Measurements from ENCODE around the gene CPB2.

CPB2 gene

GRCh38 chr13:46142776-46143175 lies 37.9 kb upstream of the CPB2 start:
- Mint-ChIP-seq H3K9me3 (peaks cover 3% of the 10 kb centered on the region), H3K4me3 (no peak overlapping the region), H3K27ac (no peak overlapping the region), H3K4me1 (peaks cover 22% of the 10 kb centered on the region), H3K27me3 (ENCODE audit: low read depth) (peaks cover 4% of the 10 kb centered on the region), H3K36me3 (ENCODE audit: low read depth) (no peaks in the 10 kb centered on the region)
- no peak for TF ChIP-seq CTCF (IDR thresholded peaks at IDR 0.05; ENCODE audit: unreplicated experiment in 3 of 3)

- Mint-ChIP-seq H3K4me3 (no peak overlapping the region), H3K4me1 (peaks cover 17% of the 10 kb centered on the region), H3K36me3 (ENCODE audit: low read depth) (no peaks in the 10 kb centered on the region), H3K9me3 (no peaks in the 10 kb centered on the region), H3K27ac (no peak overlapping the region), H3K27me3 (ENCODE audit: low read depth) (no peaks in the 10 kb centered on the region)
- TF ChIP-seq CTCF (IDR thresholded peaks at IDR 0.05; ENCODE audit: unreplicated experiment in 3 of 3) = no peak
These were observed 35.2 kb upstream of the CPB2 start for GRCh38 chr13:46140044-46140443.

- TF ChIP-seq CTCF (IDR thresholded peaks at IDR 0.05; ENCODE audit: unreplicated experiment in 3 of 3) = no peak
- no peaks in the 10 kb centered on the region for H3K27me3 Mint-ChIP-seq (ENCODE audit: low read depth)
- H3K4me3 Mint-ChIP-seq = no peak overlapping the region
- H3K36me3 Mint-ChIP-seq (ENCODE audit: low read depth) = no peaks in the 10 kb centered on the region
- H3K4me1 Mint-ChIP-seq = peaks cover 10% of the 10 kb centered on the region
- no peaks in the 10 kb centered on the region for H3K9me3 Mint-ChIP-seq
- peak overlapping the region; percentile 30 to 74 (median 45) for H3K27ac Mint-ChIP-seq
These were observed 32.9 kb upstream of the CPB2 start for GRCh38 chr13:46137627-46138317.

GRCh38 chr13:46136688-46137087 lies 31.9 kb upstream of the CPB2 start:
- H3K36me3 Mint-ChIP-seq (ENCODE audit: low read depth) = no peaks in the 10 kb centered on the region
- TF ChIP-seq CTCF (IDR thresholded peaks at IDR 0.05; ENCODE audit: unreplicated experiment in 3 of 3) = no peak
- H3K27me3 Mint-ChIP-seq (ENCODE audit: low read depth) = no peaks in the 10 kb centered on the region

GRCh38 chr13:46134961-46135522 lies 30.2 kb upstream of the CPB2 start:
- no peaks in the 10 kb centered on the region for H3K27me3 Mint-ChIP-seq (ENCODE audit: low read depth)
- H3K9me3 Mint-ChIP-seq = no peaks in the 10 kb centered on the region
- no peak overlapping the region for H3K4me3 Mint-ChIP-seq
- H3K4me1 Mint-ChIP-seq = peaks cover 10% of the 10 kb centered on the region
- TF ChIP-seq CTCF (IDR thresholded peaks at IDR 0.05; ENCODE audit: unreplicated experiment in 3 of 3) = no peak
- H3K27ac Mint-ChIP-seq = peak overlapping the region; percentile 4 to 87 (median 32)
- no peaks in the 10 kb centered on the region for H3K36me3 Mint-ChIP-seq (ENCODE audit: low read depth)

More at GRCh38 chr13:46136688-46137087, 31.9 kb upstream of the CPB2 start:
- no peaks in the 10 kb centered on the region for H3K9me3 Mint-ChIP-seq
- peak overlapping the region in 1 of 3 experiments; percentile 87 for H3K27ac Mint-ChIP-seq
- peaks cover 10% of the 10 kb centered on the region for H3K4me1 Mint-ChIP-seq
- no peak overlapping the region for H3K4me3 Mint-ChIP-seq

- Mint-ChIP-seq H3K4me1 (peaks cover 10% of the 10 kb centered on the region), H3K36me3 (ENCODE audit: low read depth) (no peaks in the 10 kb centered on the region), H3K27me3 (ENCODE audit: low read depth) (no peaks in the 10 kb centered on the region), H3K4me3 (no peak overlapping the region), H3K9me3 (no peaks in the 10 kb centered on the region), H3K27ac (peak overlapping the region in 1 of 3 experiments; percentile 87)
- TF ChIP-seq CTCF (IDR thresholded peaks at IDR 0.05; ENCODE audit: unreplicated experiment in 3 of 3) = no peak
These were observed 29.7 kb upstream of the CPB2 start for GRCh38 chr13:46134494-46134893.

Measured in nephron (organoid).